ENCODE measurements around the gene ADSS2. TPM values are rescaled to one million over a fixed set of nuclear protein-coding genes. Genes with fewer than 3 reads are reported as not detected.

The ADSS2 gene
- total and polyA plus RNA-seq, 11 donors: 3.5 to 14.0 (median 6.7) TPM

- DNase-seq: no peak
- Histone ChIP-seq H3K9me3 (no peaks in the 10 kb centered on the region), H3K36me3 (peaks cover 0 to 51% (median 42%) of the 10 kb centered on the region in 9 donors), H3K4me1 (peaks cover 0 to 3% (median 0%) of the 10 kb centered on the region in 12 donors), H3K27me3 (no peaks in the 10 kb centered on the region), H3K4me3 (no peak overlapping the region), H3K27ac (no peak overlapping the region)
- TF ChIP-seq POLR2A (IDR thresholded peaks at IDR 0.05) (no peak), CTCF (IDR thresholded peaks at IDR 0.05) (no peak)
- no peak for ATAC-seq
- intact Hi-C loops (cut with DNase I): no loop called here
- 76 to 98% (median 87%) methylated on average over 3 of the region's 3 CpGs for WGBS, 4 donors
Measured at GRCh38 chr1:244429818-244430217, 21.9 kb downstream of the ADSS2 start.

- Histone ChIP-seq H3K36me3 (peaks cover 0 to 55% (median 46%) of the 10 kb centered on the region in 9 donors), H3K9me3 (no peaks in the 10 kb centered on the region), H3K4me1 (peaks cover 0 to 7% (median 0%) of the 10 kb centered on the region in 12 donors), H3K4me3 (no peak overlapping the region), H3K27me3 (no peaks in the 10 kb centered on the region), H3K27ac (no peak overlapping the region)
- intact Hi-C loops (cut with DNase I): no loop called here
- TF ChIP-seq POLR2A (IDR thresholded peaks at IDR 0.05): no peak
- TF ChIP-seq CTCF (IDR thresholded peaks at IDR 0.05): no peak
- ATAC-seq (no peak), DNase-seq (no peak)
Measured at GRCh38 chr1:244427647-244428046, 24.1 kb downstream of the ADSS2 start.

- no peaks in the 10 kb centered on the region for H3K27me3 ChIP-seq
- DNase-seq (no peak), ATAC-seq (peak in 2 of 4 donors; percentile 14 to 29)
- intact Hi-C loops (cut with DNase I): no loop called here
- no peak overlapping the region for H3K4me3 ChIP-seq
- TF ChIP-seq POLR2A (IDR thresholded peaks at IDR 0.05): no peak
- TF ChIP-seq CTCF (IDR thresholded peaks at IDR 0.05): no peak
- peaks cover 0 to 7% (median 0%) of the 10 kb centered on the region in 12 donors for H3K4me1 ChIP-seq
- H3K27ac ChIP-seq: no peak overlapping the region
- peaks cover 0 to 57% (median 40%) of the 10 kb centered on the region in 9 donors for H3K36me3 ChIP-seq
- WGBS, 4 donors: 64 to 68% (median 66%) methylated on average over 2 of the region's 2 CpGs
- no peaks in the 10 kb centered on the region for H3K9me3 ChIP-seq
Measured at GRCh38 chr1:244424649-244425334, 26.9 kb downstream of the ADSS2 start.

GRCh38 chr1:244422174-244422573, 29.5 kb downstream of the ADSS2 start:
- Histone ChIP-seq H3K4me1 (peaks cover 0 to 7% (median 0%) of the 10 kb centered on the region in 12 donors), H3K27me3 (no peaks in the 10 kb centered on the region), H3K27ac (no peak overlapping the region), H3K9me3 (no peaks in the 10 kb centered on the region), H3K4me3 (no peak overlapping the region), H3K36me3 (peaks cover 0 to 74% (median 63%) of the 10 kb centered on the region in 9 donors)
- TF ChIP-seq POLR2A (IDR thresholded peaks at IDR 0.05): no peak
- TF ChIP-seq CTCF (IDR thresholded peaks at IDR 0.05): no peak
- DNase-seq (no peak), ATAC-seq (no peak)
- intact Hi-C loops (cut with DNase I): no loop called here
- 84 to 100% (median 91%) methylated on average over 1 of the region's 1 CpG for WGBS, 4 donors

Measured in heart left ventricle (tissue), 16 donors.